Neural progenitor cell (in vitro differentiated cells): ENCODE data around the gene GHR. TPM values are rescaled to one million over a fixed set of nuclear protein-coding genes. Genes with fewer than 3 reads are reported as not detected.

Experiments
- DNase-seq: peaks from one replicate; pipeline ENCODE4 v3.0.0-alpha.2; 2016; ENCODE audit warnings: low spot score
- H2AFZ ChIP-seq: fragments of 200-600 bp; sonication (generic); replicated peaks from 2 replicates; pipeline ENCODE4 v1.6.1; 2016; ENCODE audit warnings: antibody characterized with exemption
- H3F3A ChIP-seq: fragments of 200-600 bp; sonication (generic); 2 replicates; pipeline ENCODE4 v1.6.1; 2016; ENCODE audit warnings: antibody characterized with exemption, low read depth
- H3K27ac ChIP-seq: fragments of 200-600 bp; sonication (generic); 2 replicates; pipeline ENCODE4 v1.5.1; 2016; ENCODE audit warnings: mild to moderate bottlenecking
- H3K27me3 ChIP-seq: fragments of 200-600 bp; sonication (generic); 2 replicates; pipeline ENCODE4 v1.6.1; 2016; ENCODE audit warnings: mild to moderate bottlenecking, moderate library complexity
- H3K36me3 ChIP-seq: fragments of 200-600 bp; sonication (generic); 2 replicates; pipeline ENCODE4 v1.5.1; 2016
- H3K4me1 ChIP-seq: fragments of 200-600 bp; sonication (generic); 2 replicates; pipeline ENCODE4 v1.6.1; 2016; ENCODE audit warnings: mixed run types
- H3K4me2 ChIP-seq: fragments of 200-600 bp; sonication (generic); 2 replicates; pipeline ENCODE4 v1.6.1; 2016
- H3K4me3 ChIP-seq: fragments of 200-600 bp; sonication (generic); 2 replicates; pipeline ENCODE4 v1.5.1; 2016
- H3K79me2 ChIP-seq: fragments of 200-600 bp; sonication (generic); 2 replicates; pipeline ENCODE4 v1.6.1; 2016; ENCODE audit warnings: low read depth
- H3K9ac ChIP-seq: fragments of 200-600 bp; sonication (generic); 2 replicates; pipeline ENCODE4 v1.6.1; 2016
- H3K9me3 ChIP-seq: fragments of 200-600 bp; sonication (generic); 2 replicates; pipeline ENCODE4 v1.5.1; 2016; ENCODE audit warnings: low read depth
- H4K20me1 ChIP-seq: fragments of 200-600 bp; sonication (generic); 2 replicates; pipeline ENCODE4 v1.6.1; 2016; ENCODE audit warnings: low read depth
- H3K27ac Mint-ChIP-seq: 3 replicates; pipeline ENCODE4 v1.8.0; 2021; ENCODE audit warnings: mixed read lengths
- H3K27me3 Mint-ChIP-seq: 2 replicates; pipeline ENCODE4 v1.8.0; 2022; ENCODE audit warnings: low read depth, mild to moderate bottlenecking, inconsistent platforms, moderate library complexity, mixed read lengths; ENCODE audit not compliant: insufficient read depth
- H3K36me3 Mint-ChIP-seq: 3 replicates; pipeline ENCODE4 v1.8.0; 2021; ENCODE audit warnings: mixed read lengths
- H3K4me1 Mint-ChIP-seq: 3 replicates; pipeline ENCODE4 v1.8.0; 2021; ENCODE audit warnings: mixed read lengths
- H3K4me3 Mint-ChIP-seq: 3 replicates; pipeline ENCODE4 v1.8.0; 2021; ENCODE audit warnings: mild to moderate bottlenecking, moderate library complexity, mixed read lengths
- H3K9me3 Mint-ChIP-seq: 3 replicates; pipeline ENCODE4 v1.8.0; 2020; ENCODE audit warnings: mixed read lengths
- CTCF ChIP-seq: fragments of 200-600 bp; sonication (generic); IDR thresholded peaks from 2 replicates; pipeline ENCODE4 v1.5.1; 2017; ENCODE audit warnings: antibody characterized with exemption, mild to moderate bottlenecking
- EZH2 ChIP-seq: fragments of 200-600 bp; sonication (generic); IDR thresholded peaks from 2 replicates; pipeline ENCODE4 v1.6.1; 2017; ENCODE audit warnings: antibody characterized with exemption, mild to moderate bottlenecking, moderate library complexity
- EZH2phosphoT487 ChIP-seq: fragments of 200-600 bp; sonication (generic); IDR thresholded peaks from 2 replicates; pipeline ENCODE4 v1.6.1; 2017; ENCODE audit warnings: antibody characterized with exemption
- total RNA-seq: library from RNA; depleted of rRNA; stranded (reverse); fragments of >200 nt; gene quantifications from 2 replicates; pipeline ENCODE4 v1.2.3, GENCODE V29; 2015; ENCODE audit warnings: low replicate concordance

Gene GHR
- total RNA-seq, 1 donor from 2014 or later: 0.07 TPM

GRCh38 chr5:42632354-42632900 is 209.2 kb downstream of the GHR start:
- H3K9me3 ChIP-seq: no peaks in the 10 kb centered on the region
- Mint-ChIP-seq H3K27me3 (peaks cover 2% of the 10 kb centered on the region), H3K27ac (no peak overlapping the region), H3K9me3 (no peaks in the 10 kb centered on the region), H3K36me3 (no peaks in the 10 kb centered on the region), H3K4me1 (peaks cover 5% of the 10 kb centered on the region), H3K4me3 (no peak overlapping the region)
- no peaks in the 10 kb centered on the region for H3K79me2 ChIP-seq
- H3K36me3 ChIP-seq: no peaks in the 10 kb centered on the region
- no peaks in the 10 kb centered on the region for H4K20me1 ChIP-seq
- H3F3A ChIP-seq: no peaks in the 10 kb centered on the region
- H3K27me3 ChIP-seq: no peaks in the 10 kb centered on the region
- no peak overlapping the region for H3K27ac ChIP-seq
- H3K4me3 ChIP-seq: no peak overlapping the region
- H2AFZ ChIP-seq: no peak overlapping the region
- TF ChIP-seq EZH2phosphoT487 (no peak), CTCF (no peak), EZH2 (no peak)
- H3K4me1 ChIP-seq: peaks cover 7% of the 10 kb centered on the region
- H3K4me2 ChIP-seq: no peak overlapping the region
- no peak for DNase-seq
- no peak overlapping the region for H3K9ac ChIP-seq

GRCh38 chr5:42634575-42634974 is 211.3 kb downstream of the GHR start:
- Histone ChIP-seq H3K36me3 (no peaks in the 10 kb centered on the region), H4K20me1 (no peaks in the 10 kb centered on the region), H3K27me3 (no peaks in the 10 kb centered on the region), H3K9ac (no peak overlapping the region), H3K9me3 (no peaks in the 10 kb centered on the region), H3K4me3 (no peak overlapping the region), H2AFZ (no peak overlapping the region), H3K27ac (no peak overlapping the region), H3K4me1 (peaks cover 7% of the 10 kb centered on the region), H3K4me2 (no peak overlapping the region), H3K79me2 (no peaks in the 10 kb centered on the region), H3F3A (no peaks in the 10 kb centered on the region)
- peaks cover 5% of the 10 kb centered on the region for H3K4me1 Mint-ChIP-seq
- no peak overlapping the region for H3K4me3 Mint-ChIP-seq
- no peaks in the 10 kb centered on the region for H3K27me3 Mint-ChIP-seq
- TF ChIP-seq EZH2phosphoT487 (no peak), CTCF (no peak), EZH2 (no peak)
- no peaks in the 10 kb centered on the region for H3K9me3 Mint-ChIP-seq
- no peaks in the 10 kb centered on the region for H3K36me3 Mint-ChIP-seq
- H3K27ac Mint-ChIP-seq: no peak overlapping the region
- no peak for DNase-seq

GRCh38 chr5:42636425-42636824 is 213.2 kb downstream of the GHR start:
- Histone ChIP-seq H3K79me2 (no peaks in the 10 kb centered on the region), H3K27me3 (no peaks in the 10 kb centered on the region), H3K9me3 (no peaks in the 10 kb centered on the region), H3K4me3 (no peak overlapping the region), H3K9ac (no peak overlapping the region), H3K27ac (no peak overlapping the region), H3K4me1 (no peaks in the 10 kb centered on the region), H2AFZ (no peak overlapping the region), H3K4me2 (no peak overlapping the region), H3F3A (no peaks in the 10 kb centered on the region), H3K36me3 (no peaks in the 10 kb centered on the region), H4K20me1 (no peaks in the 10 kb centered on the region)
- peak; percentile 6 for DNase-seq
- Mint-ChIP-seq H3K4me1 (no peaks in the 10 kb centered on the region), H3K36me3 (no peaks in the 10 kb centered on the region), H3K27ac (no peak overlapping the region), H3K9me3 (no peaks in the 10 kb centered on the region), H3K27me3 (no peaks in the 10 kb centered on the region), H3K4me3 (no peak overlapping the region)
- TF ChIP-seq EZH2: no peak
- TF ChIP-seq EZH2phosphoT487: no peak
- TF ChIP-seq CTCF: peak; percentile 46
